PC-9 (cell line): ENCODE measurements around the gene ESR2. TPM values are rescaled to one million over a fixed set of nuclear protein-coding genes. Genes with fewer than 3 reads are reported as not detected.

Experiments used
- BruUV-seq: library from RNA; stranded (reverse); fragments of 400-500 nt; replicated peaks from 2 replicates; lab custom pipeline; 2021; lab: Mats Ljungman, UMichigan
- CTCF ChIA-PET: fragments of 300-600 bp; sonication (Branson Sonifier 250); formaldehyde crosslinking; loops from one replicate; lab custom pipeline; 2022; ENCODE audit warnings: antibody characterized with exemption; lab: Charles Lee
- POLR2A ChIA-PET: fragments of 300-600 bp; sonication (Branson Sonifier 250); formaldehyde crosslinking; loops from one replicate; lab custom pipeline; 2022; ENCODE audit warnings: antibody characterized with exemption; ENCODE audit not compliant: unreplicated experiment; lab: Charles Lee
- DNase-seq, 2 experiments: peaks; one replicate each; pipeline versions ENCODE4 v3.0.0 to v3.0.0-alpha.2; 2015 to 2022; ENCODE audit warnings: mixed read lengths in 1 of 2
- H2AFZ ChIP-seq: fragments of 200-600 bp; sonication (generic); 2 replicates; pipeline ENCODE4 v1.8.1; 2017; ENCODE audit warnings: antibody characterized with exemption
- H3F3A ChIP-seq: fragments of 200-600 bp; sonication (generic); 2 replicates; pipeline ENCODE4 v1.8.1; 2017; ENCODE audit warnings: antibody characterized with exemption, mild to moderate bottlenecking, low read depth; ENCODE audit not compliant: insufficient read depth
- H3K27ac ChIP-seq: fragments of 200-600 bp; sonication (generic); 2 replicates; pipeline ENCODE4 v1.6.1; 2016; ENCODE audit warnings: mixed run types
- H3K27me3 ChIP-seq: fragments of 200-600 bp; sonication (generic); 2 replicates; pipeline ENCODE4 v1.6.1; 2016; ENCODE audit warnings: low read depth, mixed run types; ENCODE audit not compliant: insufficient read depth
- H3K36me3 ChIP-seq: fragments of 200-600 bp; sonication (generic); 2 replicates; pipeline ENCODE4 v1.6.1; 2016; ENCODE audit warnings: low read depth, mixed run types
- H3K4me1 ChIP-seq: fragments of 200-600 bp; sonication (generic); replicated peaks from 2 replicates; pipeline ENCODE4 v1.6.1; 2016; ENCODE audit warnings: mixed run types; ENCODE audit not compliant: insufficient read depth
- H3K4me2 ChIP-seq: fragments of 200-600 bp; sonication (generic); 2 replicates; pipeline ENCODE4 v1.6.1; 2017; ENCODE audit warnings: mixed run types
- H3K4me3 ChIP-seq: fragments of 200-600 bp; sonication (generic); 2 replicates; pipeline ENCODE4 v1.6.1; 2016; ENCODE audit warnings: mixed run types
- H3K79me2 ChIP-seq: fragments of 200-600 bp; sonication (generic); 2 replicates; pipeline ENCODE4 v1.6.1; 2017; ENCODE audit warnings: low read depth, mixed run types
- H3K9me2 ChIP-seq: fragments of 200-600 bp; sonication (generic); 2 replicates; pipeline ENCODE4 v1.8.1; 2017; ENCODE audit warnings: mild to moderate bottlenecking; ENCODE audit not compliant: insufficient read depth
- H3K9me3 ChIP-seq: fragments of 200-600 bp; sonication (generic); 2 replicates; pipeline ENCODE4 v1.8.1; 2016; ENCODE audit warnings: low read depth; ENCODE audit not compliant: insufficient read depth
- H4K20me1 ChIP-seq: fragments of 200-600 bp; sonication (generic); 2 replicates; pipeline ENCODE4 v1.8.1; 2017; ENCODE audit not compliant: insufficient read depth
- EZH2 ChIP-seq: fragments of 200-600 bp; sonication (generic); IDR thresholded peaks from 2 replicates; pipeline ENCODE4 v1.8.0; 2017; ENCODE audit warnings: antibody characterized with exemption, low read depth
- intact Hi-C: fragments of 100-400 bp; cut with micrococcal nuclease; formaldehyde crosslinking; loops from one replicate; pipeline ENCODE4 v1.10.0; 2022; ENCODE audit not compliant: unreplicated experiment
- total RNA-seq: library from RNA; stranded (reverse); gene quantifications from 2 replicates; pipeline ENCODE4 v1.2.3, GENCODE V29; 2021
- TF ChIP-seq, protein P1 (sequence below): fragments of 200-600 bp; sonication (generic); conservative IDR thresholded peaks from 2 replicates; pipeline ENCODE4 v1.6.1; 2017; ENCODE audit warnings: mixed run types, antibody characterized with exemption, mild to moderate bottlenecking, moderate library complexity

Gene ESR2
- total RNA-seq, 1 experiment from 2014 or later = 0.20 TPM

- Histone ChIP-seq H3K27me3 (no peaks in the 10 kb centered on the region), H2AFZ (no peak overlapping the region), H3K4me3 (no peak overlapping the region), H3K9me3 (peaks cover 3% of the 10 kb centered on the region; the same call in 1 of the 2 replicates), H3K79me2 (no peaks in the 10 kb centered on the region), H3K4me1 (no peaks in the 10 kb centered on the region), H3K36me3 (no peaks in the 10 kb centered on the region), H4K20me1 (no peaks in the 10 kb centered on the region), H3K27ac (no peak overlapping the region), H3F3A (peaks cover 7% of the 10 kb centered on the region), H3K9me2 (no peaks in the 10 kb centered on the region), H3K4me2 (no peak overlapping the region)
- ChIA-PET CTCF (interaction anchor here (0.5 to 1.8 kb wide), 15 partner anchors 9 to 1016 kb away, joined by 3 to 12 read pairs (median 4); partner anchors contain the start of genes ESR2 and PPP2R5E), POLR2A (interaction anchor here (0.6 to 0.7 kb wide), 4 partner anchors 41 to 664 kb away, joined by 3 to 10 read pairs (median 6); no protein-coding TSS in a partner anchor)
- peak; percentile 21 to 72 for DNase-seq
- TF ChIP-seq, protein P1, sequence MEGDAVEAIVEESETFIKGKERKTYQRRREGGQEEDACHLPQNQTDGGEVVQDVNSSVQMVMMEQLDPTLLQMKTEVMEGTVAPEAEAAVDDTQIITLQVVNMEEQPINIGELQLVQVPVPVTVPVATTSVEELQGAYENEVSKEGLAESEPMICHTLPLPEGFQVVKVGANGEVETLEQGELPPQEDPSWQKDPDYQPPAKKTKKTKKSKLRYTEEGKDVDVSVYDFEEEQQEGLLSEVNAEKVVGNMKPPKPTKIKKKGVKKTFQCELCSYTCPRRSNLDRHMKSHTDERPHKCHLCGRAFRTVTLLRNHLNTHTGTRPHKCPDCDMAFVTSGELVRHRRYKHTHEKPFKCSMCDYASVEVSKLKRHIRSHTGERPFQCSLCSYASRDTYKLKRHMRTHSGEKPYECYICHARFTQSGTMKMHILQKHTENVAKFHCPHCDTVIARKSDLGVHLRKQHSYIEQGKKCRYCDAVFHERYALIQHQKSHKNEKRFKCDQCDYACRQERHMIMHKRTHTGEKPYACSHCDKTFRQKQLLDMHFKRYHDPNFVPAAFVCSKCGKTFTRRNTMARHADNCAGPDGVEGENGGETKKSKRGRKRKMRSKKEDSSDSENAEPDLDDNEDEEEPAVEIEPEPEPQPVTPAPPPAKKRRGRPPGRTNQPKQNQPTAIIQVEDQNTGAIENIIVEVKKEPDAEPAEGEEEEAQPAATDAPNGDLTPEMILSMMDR = peak; percentile 96
- no peak for TF ChIP-seq EZH2
- intact Hi-C loops = loop anchor here (1.0 to 10.0 kb wide), 4 partner anchors 293 to 999 kb away; no protein-coding TSS in a partner anchor
- BruUV-seq = no TSS peak
Measured at GRCh38 chr14:64303471-64303917, 9.3 kb upstream of the ESR2 start.

DNA sequence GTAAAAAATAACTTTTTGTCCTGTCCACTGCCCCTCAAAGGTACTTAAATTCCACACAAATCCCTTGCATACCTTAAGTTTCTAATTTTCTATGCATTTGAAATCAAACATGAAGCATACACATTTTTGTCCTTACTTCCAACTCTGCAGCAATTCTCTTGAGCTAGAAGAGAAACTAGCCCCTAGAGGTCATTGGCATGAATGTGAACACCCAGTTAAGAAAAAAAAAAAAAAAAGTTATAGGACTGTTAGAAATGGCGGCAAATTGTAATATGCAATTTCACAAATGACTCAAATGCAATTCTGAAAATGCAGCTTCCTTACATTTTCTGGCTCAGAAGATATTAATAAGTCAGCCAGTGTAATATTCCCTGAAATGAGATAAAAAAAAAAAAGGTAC is 4.6 kb upstream of the ESR2 start:
- Histone ChIP-seq H3K4me2 (no peak overlapping the region), H3K27me3 (no peaks in the 10 kb centered on the region), H3K4me3 (no peak overlapping the region), H4K20me1 (no peaks in the 10 kb centered on the region), H3F3A (no peaks in the 10 kb centered on the region; the same call in 1 of the 2 replicates), H3K4me1 (0 out of 2 replicates have a peak, but pooled peaks cover 3% of the 10 kb centered on the region), H3K9me3 (no peaks in the 10 kb centered on the region), H2AFZ (no peak overlapping the region), H3K36me3 (no peaks in the 10 kb centered on the region), H3K9me2 (no peaks in the 10 kb centered on the region), H3K79me2 (no peaks in the 10 kb centered on the region), H3K27ac (no peak overlapping the region)
- CTCF ChIA-PET = interaction anchor here (0.8 kb wide), 1 partner anchor 289 kb away, joined by 3 read pairs; no protein-coding TSS in a partner anchor
- no peak for TF ChIP-seq EZH2
- intact Hi-C loops = loop anchor here (10.0 kb wide), 2 partner anchors 134 to 664 kb away; no protein-coding TSS in a partner anchor
- no TSS peak for BruUV-seq
- DNase-seq = no peak
- POLR2A ChIA-PET = no interaction called here

DNA sequence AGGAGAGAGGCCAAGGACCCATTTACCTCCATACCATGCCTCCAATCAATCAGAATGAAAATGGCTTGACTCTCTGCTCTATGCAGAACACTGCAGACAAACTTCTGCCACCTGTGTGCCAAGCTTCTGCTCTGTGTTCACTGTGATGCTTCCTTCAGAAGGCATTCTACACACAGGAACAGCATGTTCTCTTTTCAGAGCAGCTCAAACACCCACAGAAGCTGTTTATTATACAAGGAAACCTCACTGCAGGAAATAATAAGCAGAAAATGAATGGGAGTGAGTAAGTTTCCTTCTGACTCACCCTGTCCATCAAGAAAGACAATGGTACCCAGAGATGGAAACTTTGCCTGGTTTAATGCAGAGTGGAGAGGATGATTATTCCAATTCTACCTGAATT is 2.4 kb upstream of the ESR2 start:
- H3K9me2 ChIP-seq = no peaks in the 10 kb centered on the region
- H3K4me1 ChIP-seq = 0 out of 2 replicates have a peak, but pooled peaks cover 9% of the 10 kb centered on the region
- TF ChIP-seq, protein P1 = no peak
- no peak for TF ChIP-seq EZH2
- H3K36me3 ChIP-seq = no peaks in the 10 kb centered on the region
- no peak overlapping the region for H3K27ac ChIP-seq
- no TSS peak for BruUV-seq
- no peaks in the 10 kb centered on the region for H4K20me1 ChIP-seq
- no peak overlapping the region for H2AFZ ChIP-seq
- intact Hi-C loops = loop anchor here (10.0 kb wide), 2 partner anchors 132 to 662 kb away; no protein-coding TSS in a partner anchor
- no peak overlapping the region for H3K4me3 ChIP-seq
- ChIA-PET POLR2A (interaction anchor here (0.6 to 0.7 kb wide), 2 partner anchors 123 to 603 kb away, joined by 5 to 7 read pairs; no protein-coding TSS in a partner anchor), CTCF (interaction anchor here (0.6 kb wide), 1 partner anchor 200 kb away, joined by 3 read pairs; no protein-coding TSS in a partner anchor)
- DNase-seq = peak in 1 of 2 experiments; percentile 38
- H3F3A ChIP-seq = no peaks in the 10 kb centered on the region
- H3K79me2 ChIP-seq = no peaks in the 10 kb centered on the region
- H3K27me3 ChIP-seq = no peaks in the 10 kb centered on the region
- no peaks in the 10 kb centered on the region for H3K9me3 ChIP-seq
- H3K4me2 ChIP-seq = no peak overlapping the region
